SU-DHL-6 (cell line): Measurements from ENCODE around the gene FOXP2.

Experiments used
- H2AFZ ChIP-seq: fragments of 200-600 bp; sonication (generic); 2 replicates; pipeline ENCODE4 v1.6.1; 2014; ENCODE audit warnings: low read depth, mild to moderate bottlenecking, moderate library complexity, mixed read lengths, antibody characterized with exemption, low read length; ENCODE audit not compliant: severe bottlenecking
- H3F3A ChIP-seq: fragments of 200-600 bp; shearing (Covaris generic); 2 replicates; pipeline ENCODE4 v1.6.0; 2016; ENCODE audit warnings: antibody characterized with exemption, mild to moderate bottlenecking; ENCODE audit not compliant: insufficient read depth
- H3K27ac ChIP-seq: fragments of 200-600 bp; sonication (generic); 2 replicates; pipeline ENCODE4 v1.5.1; 2016; ENCODE audit warnings: low read depth, mild to moderate bottlenecking, low read length, moderate library complexity, mixed read lengths
- H3K27me3 ChIP-seq: fragments of 200-600 bp; sonication (generic), shearing (Covaris generic); 2 replicates; pipeline ENCODE4 v1.6.0; 2014; ENCODE audit warnings: mild to moderate bottlenecking, low read length
- H3K36me3 ChIP-seq: fragments of 200-600 bp; sonication (generic); 2 replicates; pipeline ENCODE4 v1.6.1; 2014; ENCODE audit warnings: mild to moderate bottlenecking, low read length, mixed read lengths
- H3K4me2 ChIP-seq: fragments of 300-600, 200-600 bp; shearing (Covaris generic), sonication (generic); 2 replicates; pipeline ENCODE4 v1.6.0; 2014; ENCODE audit warnings: low read length, low read depth, mild to moderate bottlenecking; ENCODE audit not compliant: poor library complexity, severe bottlenecking
- H3K4me3 ChIP-seq: fragments of 200-600 bp; sonication (generic); 2 replicates; pipeline ENCODE4 v1.5.1; 2014; ENCODE audit warnings: antibody characterized with exemption, low read length, mild to moderate bottlenecking, mixed read lengths; ENCODE audit not compliant: insufficient read depth, poor library complexity, severe bottlenecking
- H3K79me2 ChIP-seq: fragments of 200-600 bp; sonication (generic); 2 replicates; pipeline ENCODE4 v1.6.1; 2014; ENCODE audit warnings: mild to moderate bottlenecking, low read length, moderate library complexity; ENCODE audit not compliant: insufficient read depth
- H3K9ac ChIP-seq: fragments of 200-600 bp; sonication (generic); 2 replicates; pipeline ENCODE4 v1.7.0; 2014; ENCODE audit warnings: mild to moderate bottlenecking, low read length
- H3K9me2 ChIP-seq: fragments of 200-600 bp; sonication (generic); replicated peaks from 2 replicates; pipeline ENCODE4 v1.6.1; 2014; ENCODE audit warnings: low read length; ENCODE audit not compliant: insufficient read depth
- H3K9me3 ChIP-seq: fragments of 200-600 bp; sonication (generic); 2 replicates; pipeline ENCODE4 v1.6.1; 2014; ENCODE audit warnings: low read length, mixed read lengths; ENCODE audit not compliant: insufficient read depth
- H4K20me1 ChIP-seq: fragments of 200-600 bp; sonication (generic); 2 replicates; pipeline ENCODE4 v1.6.1; 2014; ENCODE audit warnings: low read depth, mild to moderate bottlenecking, antibody characterized with exemption, low read length, moderate library complexity, mixed read lengths
- CTCF ChIP-seq: fragments of 200-600 bp; sonication (generic); IDR thresholded peaks from one replicate; pipeline ENCODE4 v1.5.1; 2017; ENCODE audit warnings: antibody characterized with exemption, mild to moderate bottlenecking, low read length, moderate library complexity; ENCODE audit not compliant: insufficient read depth, poor library complexity, severe bottlenecking
- EZH2phosphoT487 ChIP-seq: fragments of 200-600 bp; sonication (generic), shearing (Covaris generic); conservative IDR thresholded peaks from 2 replicates; pipeline ENCODE4 v1.6.1; 2018; ENCODE audit warnings: mild to moderate bottlenecking, antibody characterized with exemption, low read length, moderate library complexity, mixed read lengths

Gene FOXP2

GRCh38 chr7:114533131-114533530, 118.5 kb downstream of the FOXP2 start:
- H3K79me2 ChIP-seq: no peaks in the 10 kb centered on the region
- no peaks in the 10 kb centered on the region for H3K36me3 ChIP-seq
- no peaks in the 10 kb centered on the region for H4K20me1 ChIP-seq
- H3K4me3 ChIP-seq: no peak overlapping the region
- no peak overlapping the region for H3K4me2 ChIP-seq
- H3K9me3 ChIP-seq: no peaks in the 10 kb centered on the region
- no peaks in the 10 kb centered on the region for H3K27me3 ChIP-seq
- no peaks in the 10 kb centered on the region for H3K9me2 ChIP-seq
- H3F3A ChIP-seq: no peaks in the 10 kb centered on the region
- no peak overlapping the region for H3K9ac ChIP-seq
- H2AFZ ChIP-seq: no peak overlapping the region
- H3K27ac ChIP-seq: no peak overlapping the region
- no peak for TF ChIP-seq EZH2phosphoT487
- TF ChIP-seq CTCF: no peak

DNA sequence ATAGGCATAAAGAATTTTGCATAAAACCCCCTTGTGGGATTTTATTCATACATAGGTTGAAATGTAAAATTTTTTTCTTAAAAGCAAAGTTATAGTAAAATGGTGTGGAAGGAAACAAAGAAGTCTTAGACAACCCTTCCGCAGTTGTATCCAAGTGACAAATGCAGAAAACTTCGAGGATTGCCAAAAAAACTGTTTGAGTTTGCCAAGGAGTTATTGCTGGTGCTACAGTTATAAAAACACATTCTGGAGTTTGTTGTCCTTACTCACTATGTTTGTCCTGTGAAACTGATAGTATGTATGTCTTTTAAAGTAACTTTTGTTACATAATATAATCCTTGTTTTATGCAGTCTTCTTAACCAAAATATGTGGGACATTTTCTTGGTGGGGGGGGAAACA, 120.3 kb downstream of the FOXP2 start:
- H3K4me2 ChIP-seq: no peak overlapping the region
- H4K20me1 ChIP-seq: no peaks in the 10 kb centered on the region
- no peak overlapping the region for H3K4me3 ChIP-seq
- TF ChIP-seq EZH2phosphoT487: no peak
- no peak for TF ChIP-seq CTCF
- no peak overlapping the region for H3K9ac ChIP-seq
- H2AFZ ChIP-seq: no peak overlapping the region
- no peaks in the 10 kb centered on the region for H3K27me3 ChIP-seq
- no peaks in the 10 kb centered on the region for H3K36me3 ChIP-seq
- H3K9me3 ChIP-seq: no peaks in the 10 kb centered on the region
- no peaks in the 10 kb centered on the region for H3K9me2 ChIP-seq
- no peak overlapping the region for H3K27ac ChIP-seq
- H3F3A ChIP-seq: no peaks in the 10 kb centered on the region
- H3K79me2 ChIP-seq: no peaks in the 10 kb centered on the region

- Histone ChIP-seq H4K20me1 (no peaks in the 10 kb centered on the region), H3K9me2 (no peaks in the 10 kb centered on the region), H3K27ac (no peak overlapping the region), H3F3A (no peaks in the 10 kb centered on the region), H3K4me2 (no peak overlapping the region), H3K27me3 (no peaks in the 10 kb centered on the region), H3K79me2 (no peaks in the 10 kb centered on the region), H2AFZ (no peak overlapping the region), H3K4me3 (no peak overlapping the region), H3K9me3 (no peaks in the 10 kb centered on the region), H3K36me3 (no peaks in the 10 kb centered on the region), H3K9ac (no peak overlapping the region)
- TF ChIP-seq EZH2phosphoT487: no peak
- no peak for TF ChIP-seq CTCF
Measured at GRCh38 chr7:114539575-114539974, 125.0 kb downstream of the FOXP2 start.
